Lung (tissue), 12 donors: Measurements from ENCODE around the gene TMEM117. TPM values are rescaled to one million over a fixed set of nuclear protein-coding genes. Genes with fewer than 3 reads are reported as not detected.
"Not testable (repeated sequence)": the region's sequence is repeated elsewhere in the genome, so short reads cannot be mapped to it uniquely, and the experiment has no call there.

Experiments
- ATAC-seq: fragments of 200-7000 bp; cut with Tn5 transposase; one replicate; pipeline ENCODE4 v1.9.1; 2020; ENCODE audit warnings: moderate number of reproducible peaks; ENCODE audit not compliant: insufficient read depth, low FRiP score
- DNase-seq, 3 donors: peaks; one replicate each; pipeline ENCODE4 v3.0.0-alpha.2; 2013 to 2017
- H3K27ac ChIP-seq, 2 donors: one replicate each; pipeline ENCODE4 v1.5.1; 2013; ENCODE audit warnings: mild to moderate bottlenecking in 2 of 2, moderate library complexity in 2 of 2, control low read depth in 1 of 2, inconsistent platforms in 1 of 2, low read depth in 1 of 2, low read length in 1 of 2
- H3K27me3 ChIP-seq, 3 donors: one replicate each; pipeline ENCODE4 v1.5.1; 2013; ENCODE audit warnings: low read length in 2 of 3; ENCODE audit not compliant: control insufficient read depth in 3 of 3, insufficient read depth in 3 of 3
- H3K36me3 ChIP-seq, 4 donors: one replicate each; pipeline ENCODE4 v1.5.1; 2013; ENCODE audit warnings: low read length in 4 of 4, mild to moderate bottlenecking in 1 of 4, moderate library complexity in 1 of 4; ENCODE audit not compliant: control insufficient read depth in 4 of 4, insufficient read depth in 4 of 4
- H3K4me1 ChIP-seq, 5 donors: one replicate each; pipeline ENCODE4 v1.5.1; 2013; ENCODE audit warnings: low read length in 5 of 5, mild to moderate bottlenecking in 2 of 5, moderate library complexity in 1 of 5; ENCODE audit not compliant: control insufficient read depth in 5 of 5, insufficient read depth in 5 of 5
- H3K4me3 ChIP-seq: one replicate; pipeline ENCODE4 v1.5.1; 2013; ENCODE audit warnings: mild to moderate bottlenecking, control low read depth, moderate library complexity
- H3K9ac ChIP-seq, 2 donors: one replicate each; pipeline ENCODE4 v1.5.1; 2013; ENCODE audit warnings: low read length in 2 of 2, control low read depth in 1 of 2; ENCODE audit not compliant: insufficient read depth in 1 of 2
- H3K9me3 ChIP-seq, 4 donors: one replicate each; pipeline ENCODE4 v1.5.1; 2013; ENCODE audit warnings: low read length in 3 of 4, mild to moderate bottlenecking in 1 of 4, moderate library complexity in 1 of 4; ENCODE audit not compliant: control insufficient read depth in 4 of 4, insufficient read depth in 3 of 4
- WGBS, 2 donors: extraction: QIAGEN DNeasy Blood & Tissue Kit; methylation state at CpG; one replicate each; pipeline ENCODE4 v1.1.7; 2013; 5-methylcytosine and 5-hydroxymethylcytosine counted together
- polyA plus RNA-seq, 2 donors: library from polyadenylated mRNA; stranded (reverse); fragments of 200-250 nt; gene quantifications; one replicate each; pipeline ENCODE4 v1.2.1, GENCODE V29; 2013
- total RNA-seq, 2 donors: library from RNA; depleted of rRNA in 1 of 2; stranded (reverse); fragments of >200 nt in 1 of 2; gene quantifications; one replicate each; pipeline ENCODE4 v1.2.1, GENCODE V29; 2014 to 2021
- TF ChIP-seq, protein P1 (sequence below): IDR thresholded peaks from 2 replicates; pipeline ENCODE4 v1.5.1; 2012; ENCODE audit warnings: mild to moderate bottlenecking; ENCODE audit errors: control extremely low read depth, extremely low read depth
- donor health status: control.
- donor health status: control.
- donor health status: Bipolar disorder and iron deficiency.
- donor health status: healthy.
- donor health status: DM: yes; HTN: yes; CAD: no.

TMEM117 gene
- total and polyA plus RNA-seq, 4 donors: 1.2 to 6.1 (median 2.3) TPM

DNA sequence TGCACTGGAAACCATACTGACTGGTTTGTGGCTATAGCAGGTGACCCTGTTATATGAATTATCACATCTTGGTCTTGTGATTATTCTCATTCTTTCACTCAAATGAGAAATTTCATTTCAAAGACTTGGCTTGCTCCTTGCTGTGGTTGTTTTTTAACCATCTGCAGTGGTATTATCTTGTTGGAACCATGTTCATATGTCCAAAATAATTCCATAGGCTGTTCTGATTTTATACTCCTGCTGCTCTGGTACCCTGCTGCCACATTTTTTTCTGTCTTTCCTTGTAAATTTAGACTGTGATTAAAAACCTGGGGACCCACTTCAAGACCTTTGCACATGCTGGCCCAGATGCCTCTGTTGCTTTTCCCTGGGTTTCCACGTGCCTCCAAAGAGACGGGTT is 190.2 kb downstream of the TMEM117 start:
- Histone ChIP-seq H3K27me3 (no peaks in the 10 kb centered on the region), H3K36me3 (no peaks in the 10 kb centered on the region), H3K9ac (no peak overlapping the region), H3K4me1 (no peaks in the 10 kb centered on the region), H3K4me3 (no peak overlapping the region), H3K9me3 (peaks cover 0 to 5% (median 0%) of the 10 kb centered on the region in 4 donors), H3K27ac (no peak overlapping the region)
- TF ChIP-seq, protein P1, sequence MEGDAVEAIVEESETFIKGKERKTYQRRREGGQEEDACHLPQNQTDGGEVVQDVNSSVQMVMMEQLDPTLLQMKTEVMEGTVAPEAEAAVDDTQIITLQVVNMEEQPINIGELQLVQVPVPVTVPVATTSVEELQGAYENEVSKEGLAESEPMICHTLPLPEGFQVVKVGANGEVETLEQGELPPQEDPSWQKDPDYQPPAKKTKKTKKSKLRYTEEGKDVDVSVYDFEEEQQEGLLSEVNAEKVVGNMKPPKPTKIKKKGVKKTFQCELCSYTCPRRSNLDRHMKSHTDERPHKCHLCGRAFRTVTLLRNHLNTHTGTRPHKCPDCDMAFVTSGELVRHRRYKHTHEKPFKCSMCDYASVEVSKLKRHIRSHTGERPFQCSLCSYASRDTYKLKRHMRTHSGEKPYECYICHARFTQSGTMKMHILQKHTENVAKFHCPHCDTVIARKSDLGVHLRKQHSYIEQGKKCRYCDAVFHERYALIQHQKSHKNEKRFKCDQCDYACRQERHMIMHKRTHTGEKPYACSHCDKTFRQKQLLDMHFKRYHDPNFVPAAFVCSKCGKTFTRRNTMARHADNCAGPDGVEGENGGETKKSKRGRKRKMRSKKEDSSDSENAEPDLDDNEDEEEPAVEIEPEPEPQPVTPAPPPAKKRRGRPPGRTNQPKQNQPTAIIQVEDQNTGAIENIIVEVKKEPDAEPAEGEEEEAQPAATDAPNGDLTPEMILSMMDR: no peak
- ATAC-seq (no peak), DNase-seq (no peak)
- 87 to 91% methylated on average over 2 of the region's 2 CpGs for whole genome bisulfite sequencing, 2 donors

DNA sequence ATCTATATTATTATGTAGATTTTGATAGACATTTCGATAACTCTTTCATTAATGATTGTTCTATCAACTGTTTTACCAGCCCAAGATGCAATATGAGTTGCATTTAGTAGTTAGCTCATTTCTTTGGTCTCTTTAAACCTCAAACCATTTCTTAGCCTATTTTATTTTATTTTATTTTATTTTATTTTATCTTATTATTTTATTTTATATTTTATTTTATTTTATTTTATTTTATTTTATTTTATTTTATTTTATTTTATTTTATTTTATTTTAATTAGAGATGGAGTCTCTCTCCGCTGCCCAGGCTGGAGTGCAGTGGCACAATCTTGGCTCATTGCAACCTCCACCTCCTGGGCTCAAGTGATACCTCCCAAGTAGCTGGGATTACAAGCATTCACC is 191.0 kb downstream of the TMEM117 start:
- WGBS, 2 donors: 72 to 96% methylated on average over 2 of the region's 2 CpGs
- H3K27ac ChIP-seq, H3K9me3 ChIP-seq, H3K4me3 ChIP-seq, H3K9ac ChIP-seq, ATAC-seq, H3K27me3 ChIP-seq, DNase-seq, H3K4me1 ChIP-seq, H3K36me3 ChIP-seq: not testable (repeated sequence)

DNA sequence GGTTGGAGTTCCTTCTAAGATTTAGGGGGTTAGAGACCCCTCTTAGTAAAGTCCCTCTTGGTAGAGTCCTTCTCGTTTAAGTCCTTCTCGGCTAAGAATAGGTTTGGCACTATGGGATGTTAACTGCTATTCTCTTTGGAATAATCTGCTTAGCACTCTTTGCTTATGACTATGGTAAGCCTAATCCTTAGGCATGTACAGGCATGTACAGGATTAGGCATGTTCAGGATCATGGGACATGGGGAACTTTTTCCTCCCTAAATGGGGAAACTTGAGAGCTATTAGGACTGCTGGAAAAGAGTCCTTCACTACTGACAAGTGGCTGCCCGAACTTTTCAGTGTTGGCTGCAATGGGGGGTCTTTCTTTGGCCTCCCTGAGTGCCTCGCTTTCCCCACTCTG is 193.3 kb downstream of the TMEM117 start:
- no peak for ATAC-seq
- Histone ChIP-seq H3K4me3 (no peak overlapping the region), H3K27me3 (no peaks in the 10 kb centered on the region), H3K9ac (no peak overlapping the region), H3K36me3 (no peaks in the 10 kb centered on the region), H3K9me3 (peaks cover 0 to 8% (median 0%) of the 10 kb centered on the region in 4 donors), H3K27ac (no peak overlapping the region), H3K4me1 (no peaks in the 10 kb centered on the region)
- TF ChIP-seq, protein P1: no peak
- DNase-seq: no peak
- 92 to 95% methylated on average over 4 of the region's 4 CpGs for WGBS, 2 donors

DNA sequence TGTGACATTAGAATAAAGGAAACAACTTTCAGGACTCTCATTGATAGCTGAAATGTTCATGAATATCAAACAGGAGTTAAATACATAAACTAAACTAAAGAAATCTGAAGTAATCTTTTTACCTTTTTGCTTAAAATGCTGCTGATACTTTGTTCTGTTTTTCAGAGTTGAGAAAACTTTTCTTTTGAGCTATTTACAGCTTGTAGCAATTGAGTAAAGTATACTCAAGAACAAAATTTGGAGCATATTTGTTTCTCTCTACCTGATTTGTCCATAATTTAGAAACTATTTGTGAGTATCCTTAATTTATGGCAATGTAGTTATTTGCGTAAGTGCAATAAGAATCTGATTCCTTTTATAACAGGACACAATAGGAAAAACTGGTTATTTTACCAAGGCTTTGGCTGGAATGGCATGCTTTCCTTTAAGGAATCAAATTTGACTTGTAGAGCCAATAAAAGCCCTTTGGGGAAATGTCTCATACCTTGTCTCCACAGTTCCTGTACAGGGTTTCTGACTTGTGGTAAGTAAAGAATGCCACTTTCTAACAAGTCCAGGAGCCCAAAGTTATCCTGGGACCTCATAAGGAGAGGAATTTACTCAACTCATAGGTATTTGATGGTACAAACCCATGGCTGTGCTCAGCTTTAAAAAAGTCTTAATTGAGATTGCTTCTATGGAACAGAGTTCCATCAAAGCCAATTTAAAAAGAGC is 195.7 kb downstream of the TMEM117 start:
- 93 to 100% methylated on average over 1 of the region's 1 CpG for whole genome bisulfite sequencing, 2 donors
- TF ChIP-seq, protein P1: no peak
- Histone ChIP-seq H3K4me3 (no peak overlapping the region), H3K9ac (no peak overlapping the region), H3K36me3 (no peaks in the 10 kb centered on the region), H3K9me3 (peaks cover 0 to 8% (median 0%) of the 10 kb centered on the region in 4 donors), H3K27ac (no peak overlapping the region), H3K27me3 (no peaks in the 10 kb centered on the region), H3K4me1 (peaks cover 0 to 3% (median 0%) of the 10 kb centered on the region in 5 donors)
- DNase-seq (no peak), ATAC-seq (no peak)
